HG03103 (cell line): ENCODE data around the gene METRNL.
"Not testable (repeated sequence)": the region's sequence is repeated elsewhere in the genome, so short reads cannot be mapped to it uniquely, and the experiment has no call there.

ENCODE experiments used
- ATAC-seq: cut with Tn5 transposase; IDR thresholded peaks from one replicate; pipeline ENCODE4 v1.9.1; 2021; ENCODE audit warnings: low read depth; ENCODE audit not compliant: unreplicated experiment

METRNL gene, protein sequence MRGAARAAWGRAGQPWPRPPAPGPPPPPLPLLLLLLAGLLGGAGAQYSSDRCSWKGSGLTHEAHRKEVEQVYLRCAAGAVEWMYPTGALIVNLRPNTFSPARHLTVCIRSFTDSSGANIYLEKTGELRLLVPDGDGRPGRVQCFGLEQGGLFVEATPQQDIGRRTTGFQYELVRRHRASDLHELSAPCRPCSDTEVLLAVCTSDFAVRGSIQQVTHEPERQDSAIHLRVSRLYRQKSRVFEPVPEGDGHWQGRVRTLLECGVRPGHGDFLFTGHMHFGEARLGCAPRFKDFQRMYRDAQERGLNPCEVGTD

DNA sequence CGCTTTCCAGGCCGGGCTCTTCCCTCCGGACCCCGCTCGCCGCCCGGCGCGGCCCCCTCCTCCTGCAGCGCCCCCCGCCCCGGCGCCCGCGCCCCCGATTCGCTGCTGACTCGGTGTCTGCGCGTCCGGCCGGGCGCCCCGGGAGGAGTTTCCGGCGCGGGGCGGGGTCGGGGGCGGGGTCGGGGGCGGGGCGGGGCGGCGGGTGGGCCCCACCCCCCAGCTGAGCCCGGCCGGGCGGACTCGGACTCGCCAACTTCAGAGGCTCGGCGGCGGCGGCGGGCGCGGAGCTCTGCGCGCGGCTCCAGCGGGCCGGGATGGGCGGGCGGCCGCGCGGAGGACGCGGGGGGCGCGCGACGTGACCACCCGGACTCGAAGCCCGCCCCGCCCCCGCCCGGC, at the start of gene METRNL:
Gene METRNL, plus strand, starts transcription at position 258 of the 396 bp plus-strand sequence. CDS start 207 bp downstream, outside the sequence.
- ATAC-seq: no peak

DNA sequence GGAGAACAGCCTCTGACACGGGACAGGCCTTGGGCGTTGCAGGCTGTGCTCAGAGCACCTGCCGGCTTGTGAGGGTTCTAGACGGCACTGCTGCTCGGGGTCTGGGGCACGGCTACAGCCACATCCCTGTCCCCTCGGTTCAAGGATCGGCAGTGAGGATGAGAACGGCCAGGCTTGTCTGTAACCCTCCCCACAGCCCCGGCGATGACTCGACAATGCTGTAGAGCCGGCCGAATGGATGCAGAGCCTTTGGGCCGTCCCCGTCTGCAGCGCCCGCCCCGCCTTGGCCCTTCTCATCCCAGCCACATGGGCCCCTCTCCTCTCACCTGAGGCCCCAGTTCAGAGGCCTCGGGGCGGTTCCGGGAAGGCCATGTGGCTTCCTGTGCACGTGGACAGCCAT, 49.0 kb upstream of the METRNL start:
- no peak for ATAC-seq

DNA sequence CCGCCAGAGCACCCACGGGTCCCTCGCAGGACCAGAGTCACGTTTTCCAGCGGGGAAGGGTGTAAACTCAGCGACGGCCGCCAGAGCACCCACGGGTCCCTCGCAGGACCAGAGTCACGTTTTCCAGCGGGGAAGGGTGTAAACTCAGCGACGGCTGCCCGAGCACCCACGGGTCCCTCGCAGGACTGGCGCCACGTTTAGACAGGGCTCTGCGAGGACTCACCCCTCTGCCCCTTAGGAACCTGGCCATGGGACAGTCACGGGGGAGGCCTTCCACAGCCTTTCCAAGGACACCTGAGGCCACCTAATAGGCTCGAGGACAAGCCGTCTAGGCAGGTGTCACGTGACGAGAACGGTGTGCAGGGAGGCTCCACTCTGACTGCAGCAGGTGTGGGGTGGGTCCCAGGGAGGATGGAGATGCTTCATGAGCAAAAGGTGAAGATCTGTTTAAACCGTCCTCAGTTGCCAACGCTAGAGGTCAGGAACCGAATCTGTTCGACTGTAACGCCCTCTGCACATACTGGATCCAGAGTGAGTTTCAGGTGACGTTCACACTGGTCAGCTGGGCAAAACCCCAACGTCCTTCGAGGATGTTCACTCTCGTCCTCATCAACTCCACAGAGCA, 48.0 kb upstream of the METRNL start:
- ATAC-seq: no peak

DNA sequence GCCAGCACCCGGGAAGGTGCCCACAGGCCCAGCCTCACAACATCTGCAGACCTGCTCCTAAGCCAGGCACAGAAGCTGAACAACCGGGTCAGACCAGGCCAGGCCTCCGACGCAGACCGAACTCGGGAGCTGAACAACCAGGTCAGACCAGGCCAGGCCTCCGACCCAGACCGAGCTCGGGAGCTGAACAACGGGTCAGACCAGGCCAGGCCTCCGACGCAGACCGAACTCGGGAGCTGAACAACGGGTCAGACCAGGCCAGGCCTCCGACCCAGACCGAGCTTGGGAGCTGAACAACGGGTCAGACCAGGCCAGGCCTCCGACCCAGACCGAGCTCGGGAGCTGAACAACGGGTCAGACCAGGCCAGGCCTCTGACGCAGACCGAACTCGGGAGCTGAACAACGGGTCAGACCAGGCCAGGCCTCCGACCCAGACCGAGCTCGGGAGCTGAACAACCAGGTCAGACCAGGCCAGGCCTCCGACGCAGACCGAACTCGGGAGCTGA, 47.4 kb upstream of the METRNL start:
- ATAC-seq: not testable (repeated sequence)

DNA sequence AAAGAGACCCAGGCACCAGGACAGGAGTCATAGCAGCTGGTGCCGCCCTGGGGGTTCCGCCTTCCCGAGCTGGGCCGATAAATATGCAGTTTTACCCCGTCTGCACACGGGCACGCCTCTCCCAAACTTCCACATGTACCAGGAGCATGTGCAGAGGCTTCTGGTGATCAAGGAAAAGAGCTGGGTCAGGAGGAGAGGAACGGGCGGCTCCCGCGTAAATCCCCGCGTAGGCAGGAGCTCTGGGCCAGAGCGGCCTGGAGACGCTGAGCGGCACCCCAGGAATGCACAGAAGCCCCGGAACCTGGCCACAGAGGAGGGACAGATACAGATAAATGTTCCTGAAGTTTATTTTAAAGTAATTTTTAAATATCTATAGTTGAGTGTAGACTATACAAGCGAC, 46.6 kb upstream of the METRNL start:
- no peak for ATAC-seq

DNA sequence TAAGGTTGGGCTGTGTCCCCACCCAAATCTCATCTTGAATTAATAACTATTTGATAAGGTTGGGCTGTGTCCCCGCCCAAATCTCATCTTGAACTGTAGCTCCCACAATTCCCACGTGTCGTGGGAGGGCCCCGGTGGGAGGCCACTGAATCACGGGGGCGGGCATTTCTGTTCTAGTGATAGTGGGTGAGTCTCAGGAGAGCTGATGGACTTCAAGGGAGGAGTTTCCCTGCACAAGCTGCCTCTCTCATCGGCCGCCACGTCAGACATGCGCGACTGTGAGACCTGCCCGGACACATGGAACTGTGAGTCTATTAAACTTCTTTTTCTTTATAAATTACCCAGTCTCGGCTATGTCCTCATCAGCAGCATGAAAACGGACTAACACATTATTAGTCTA, 44.9 kb upstream of the METRNL start:
- no peak for ATAC-seq

DNA sequence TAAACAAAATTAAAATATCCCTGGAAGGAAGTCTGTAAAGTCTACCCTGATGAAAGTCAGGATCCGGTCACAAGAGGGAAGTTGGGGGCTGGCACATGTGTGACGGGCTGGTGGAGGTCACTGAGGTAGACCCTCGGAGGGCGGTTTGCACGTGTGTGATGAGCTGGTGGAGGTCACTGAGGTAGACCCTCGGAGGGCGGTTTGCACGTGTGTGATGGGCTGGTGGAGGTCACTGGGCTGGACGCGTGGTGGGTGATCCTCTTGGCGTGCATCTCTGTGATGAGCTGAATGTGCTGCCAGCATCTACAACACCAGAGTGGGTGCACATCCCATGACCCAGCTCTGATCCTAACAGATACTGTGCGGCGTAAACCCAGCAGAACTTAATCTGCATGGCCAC, 43.7 kb upstream of the METRNL start:
- no peak for ATAC-seq

DNA sequence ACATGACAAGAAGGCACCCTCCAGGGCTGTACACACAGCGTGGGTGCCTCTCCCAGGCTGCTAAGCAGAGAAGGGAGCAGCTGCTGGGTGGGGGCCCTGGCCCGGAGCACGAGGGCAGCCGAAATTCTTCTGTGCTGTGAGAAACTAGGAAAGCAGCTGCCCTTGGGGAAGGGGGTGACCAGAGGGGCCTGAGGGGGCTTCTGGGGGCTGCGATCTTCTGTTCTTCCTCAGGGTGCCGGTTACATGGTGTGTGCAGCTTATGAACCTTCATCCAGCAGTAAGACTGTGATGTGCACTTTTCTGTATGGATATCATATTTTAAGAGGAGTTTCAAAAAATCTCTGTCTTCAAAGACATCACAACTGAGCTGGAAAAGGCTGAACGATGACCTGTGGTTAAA, 43.2 kb upstream of the METRNL start:
- no peak for ATAC-seq

DNA sequence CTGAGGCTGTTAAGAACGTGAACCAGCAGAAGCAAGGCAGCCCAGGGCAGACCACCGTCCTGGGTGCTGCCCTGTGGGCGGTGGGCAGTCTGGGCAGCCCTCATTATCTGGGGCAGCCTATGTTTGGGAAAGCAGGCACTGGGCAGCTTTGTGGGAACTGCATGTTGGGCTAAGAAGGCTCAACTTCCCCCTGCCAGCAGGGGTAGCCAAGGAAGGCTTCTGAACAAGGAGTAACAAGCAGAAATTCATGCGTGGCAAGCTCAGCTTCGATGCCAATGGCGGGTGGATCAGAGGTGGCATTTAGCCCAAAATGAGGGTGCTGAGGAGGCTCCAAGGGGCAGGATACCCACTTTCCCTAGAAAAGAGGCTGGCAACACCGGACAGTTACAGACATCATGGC, 42.7 kb upstream of the METRNL start:
- ATAC-seq: no peak

DNA sequence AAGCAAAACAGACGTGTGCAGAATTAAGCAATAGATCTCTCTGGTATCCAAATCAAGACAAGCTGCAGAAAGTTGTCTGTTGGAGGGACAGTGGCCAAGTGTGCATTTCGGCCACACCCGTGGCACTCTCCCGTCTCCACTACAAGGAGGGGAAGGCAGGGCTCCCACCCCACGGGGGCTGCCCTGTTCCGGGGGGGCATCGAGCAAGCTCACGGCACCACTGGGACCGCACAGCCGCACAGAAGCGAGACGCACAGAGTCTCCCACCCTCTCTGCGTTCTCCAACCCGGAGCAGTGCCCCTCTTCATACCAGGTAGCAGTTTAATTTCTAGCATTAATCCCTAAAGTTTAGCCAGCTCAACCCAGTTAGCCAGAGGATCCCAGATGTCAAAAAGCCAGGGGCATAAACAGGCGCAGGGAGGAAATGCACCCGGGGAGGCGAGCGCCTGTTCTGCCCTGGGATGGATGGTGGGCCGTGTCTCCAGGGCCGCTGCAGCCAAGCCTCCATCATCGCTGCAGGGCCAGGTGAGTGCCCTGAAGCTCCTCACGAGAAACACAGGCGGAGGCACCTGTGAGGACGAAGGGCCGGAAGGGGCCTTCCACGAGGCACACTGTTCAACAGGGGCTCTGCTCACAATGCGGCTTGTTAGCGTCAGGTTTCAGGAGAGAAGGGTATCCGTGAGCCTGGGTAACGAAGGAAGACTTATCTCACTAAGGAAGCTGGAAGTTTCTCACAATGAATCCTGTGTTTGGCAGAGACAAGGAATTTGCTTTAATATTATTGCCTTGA, 42.1 kb upstream of the METRNL start:
- no peak for ATAC-seq

DNA sequence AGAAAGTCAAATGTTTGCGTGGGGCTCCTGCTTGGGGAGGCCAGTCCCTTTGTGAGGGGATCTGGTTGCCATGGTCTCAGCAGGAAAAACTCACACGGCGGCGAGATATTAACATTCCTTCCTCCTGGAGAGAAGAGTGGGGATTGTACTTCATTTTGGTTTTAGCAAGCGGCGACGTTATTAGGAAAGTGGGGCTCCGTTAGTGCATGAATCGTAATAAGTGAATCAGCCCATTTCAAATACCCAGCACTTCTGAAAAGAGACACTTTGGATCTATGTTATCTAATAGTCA, 41.6 kb upstream of the METRNL start:
- ATAC-seq: no peak

DNA sequence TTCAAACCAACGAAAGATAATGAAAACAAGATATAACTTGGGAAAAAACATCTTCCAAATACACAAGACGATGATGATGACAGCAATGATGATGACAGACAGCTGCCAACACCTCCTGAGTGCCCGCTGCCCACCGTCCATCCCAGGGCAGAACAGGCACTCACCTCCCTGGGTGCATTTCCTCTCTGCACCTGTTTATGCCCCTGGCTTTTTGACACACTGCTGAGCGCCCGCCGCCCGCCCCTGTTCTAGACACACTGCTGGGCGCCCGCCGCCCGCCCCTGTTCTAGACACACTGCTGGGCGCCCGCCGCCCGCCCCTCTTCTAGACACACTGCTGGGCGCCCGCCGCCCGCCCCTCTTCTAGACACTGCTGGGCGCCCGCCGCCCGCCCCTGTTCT, 40.4 kb upstream of the METRNL start:
- ATAC-seq: not testable (repeated sequence)

DNA sequence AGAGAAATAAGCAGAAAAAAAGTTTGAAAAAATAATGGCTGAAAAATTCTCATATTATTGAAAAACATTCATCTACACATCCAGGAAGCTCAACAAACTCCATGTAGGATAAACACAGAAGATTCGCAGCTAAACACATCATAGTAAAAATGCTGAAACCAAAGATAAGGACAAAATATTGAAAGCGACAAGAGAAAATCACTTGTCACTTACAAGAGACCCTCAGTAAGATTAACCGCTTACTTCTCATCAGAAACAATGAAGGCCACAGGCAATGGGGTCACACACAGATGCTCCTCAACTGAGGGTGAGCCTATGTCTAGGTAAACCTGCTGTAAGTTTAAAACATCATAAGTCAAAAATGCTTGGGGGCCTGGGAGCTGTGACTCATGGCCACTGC, 38.1 kb upstream of the METRNL start:
- ATAC-seq: no peak

DNA sequence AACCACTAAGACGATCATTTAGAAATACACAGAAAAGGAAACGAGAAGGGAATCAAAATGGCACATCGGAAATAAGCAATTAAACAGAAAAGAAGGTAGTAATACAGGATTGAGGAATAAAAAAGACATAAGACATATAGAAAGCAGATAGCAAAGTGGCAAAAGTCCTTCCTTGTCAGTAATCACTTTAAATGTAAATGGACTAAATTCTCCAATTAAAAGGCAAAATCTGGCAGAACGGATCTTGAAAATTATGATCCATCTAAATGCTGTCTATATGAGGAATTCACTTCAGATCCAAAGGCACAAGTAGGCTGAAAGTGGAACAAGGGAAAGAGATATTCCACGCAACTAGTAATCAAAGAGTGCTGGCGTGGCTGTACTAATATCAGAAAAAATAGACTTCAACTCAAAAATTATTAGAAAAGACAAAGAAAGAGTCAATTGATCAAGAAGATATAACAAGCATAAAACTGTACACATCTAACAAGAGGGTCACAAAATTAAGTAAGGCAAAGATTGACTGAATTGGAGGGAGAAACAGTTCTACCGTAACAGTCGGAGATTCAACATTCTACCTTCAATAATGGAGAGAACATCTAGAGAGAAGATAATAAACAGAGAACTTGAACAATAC, 36.8 kb upstream of the METRNL start:
- ATAC-seq: no peak

DNA sequence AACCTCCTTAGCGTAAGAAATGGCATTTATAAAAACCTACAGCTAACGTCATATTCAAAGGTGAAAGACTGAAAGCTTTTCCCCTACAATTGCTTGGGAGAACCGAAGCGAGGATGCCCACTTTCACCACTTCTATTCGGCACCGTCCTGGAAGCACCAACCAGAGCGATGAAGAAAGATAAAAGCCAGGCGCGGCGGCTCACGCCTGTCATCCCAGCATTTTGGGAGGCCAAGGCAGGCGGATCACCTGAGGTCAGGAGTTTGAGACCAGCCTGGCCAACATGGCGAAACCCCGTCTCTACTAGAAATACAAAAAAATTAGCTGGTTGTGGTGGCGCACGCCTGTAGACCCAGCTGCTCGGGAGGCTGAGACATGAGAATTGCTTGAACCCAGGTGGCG, 34.9 kb upstream of the METRNL start:
- not testable (repeated sequence) for ATAC-seq

DNA sequence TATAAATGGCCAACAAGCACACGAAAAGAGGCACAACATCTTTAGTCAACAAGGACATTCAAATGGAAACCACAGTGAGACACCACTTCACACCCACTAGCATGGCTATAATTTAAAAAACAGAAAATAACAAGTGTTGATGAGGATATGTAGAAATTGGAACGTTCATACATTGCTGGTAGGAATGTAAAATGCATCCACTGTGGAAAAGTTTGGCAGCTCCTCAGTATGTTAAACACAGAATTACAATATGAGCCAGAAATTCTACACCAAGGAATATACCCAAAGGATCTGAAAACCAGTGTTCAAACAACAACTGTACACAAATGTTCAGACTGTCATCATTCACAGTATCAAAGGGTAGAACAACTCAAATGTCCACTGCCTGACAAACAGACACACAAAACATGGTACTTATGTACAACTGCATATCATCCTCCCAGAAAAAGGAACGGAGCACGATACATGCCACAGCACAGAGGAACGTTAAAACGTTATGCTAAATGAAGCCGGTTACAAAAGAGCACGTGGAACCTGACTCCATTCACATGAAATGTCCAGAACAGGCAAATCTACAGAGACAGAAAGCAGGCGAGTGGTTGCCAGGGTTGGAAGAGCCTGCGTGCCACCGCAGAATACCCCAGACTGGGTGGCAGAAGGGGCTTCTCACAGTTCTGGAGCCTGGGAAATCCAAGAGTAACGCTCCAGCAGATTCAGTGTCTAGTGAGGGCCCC, 32.8 kb upstream of the METRNL start:
- no peak for ATAC-seq

DNA sequence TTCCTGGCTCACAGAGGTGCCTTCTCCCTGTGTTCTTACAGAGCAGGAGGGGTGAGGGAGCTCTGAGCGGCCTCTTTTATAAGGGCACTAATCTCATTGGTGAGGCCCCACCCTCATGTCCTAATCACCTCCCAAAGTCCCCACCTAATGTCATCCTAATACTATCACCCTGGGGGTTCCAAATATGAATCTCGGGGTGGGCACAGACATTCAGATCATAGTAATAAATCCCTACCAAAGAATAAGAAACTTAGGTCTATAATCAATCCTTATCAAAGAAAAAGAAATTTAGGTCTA, 32.3 kb upstream of the METRNL start:
- no peak for ATAC-seq

DNA sequence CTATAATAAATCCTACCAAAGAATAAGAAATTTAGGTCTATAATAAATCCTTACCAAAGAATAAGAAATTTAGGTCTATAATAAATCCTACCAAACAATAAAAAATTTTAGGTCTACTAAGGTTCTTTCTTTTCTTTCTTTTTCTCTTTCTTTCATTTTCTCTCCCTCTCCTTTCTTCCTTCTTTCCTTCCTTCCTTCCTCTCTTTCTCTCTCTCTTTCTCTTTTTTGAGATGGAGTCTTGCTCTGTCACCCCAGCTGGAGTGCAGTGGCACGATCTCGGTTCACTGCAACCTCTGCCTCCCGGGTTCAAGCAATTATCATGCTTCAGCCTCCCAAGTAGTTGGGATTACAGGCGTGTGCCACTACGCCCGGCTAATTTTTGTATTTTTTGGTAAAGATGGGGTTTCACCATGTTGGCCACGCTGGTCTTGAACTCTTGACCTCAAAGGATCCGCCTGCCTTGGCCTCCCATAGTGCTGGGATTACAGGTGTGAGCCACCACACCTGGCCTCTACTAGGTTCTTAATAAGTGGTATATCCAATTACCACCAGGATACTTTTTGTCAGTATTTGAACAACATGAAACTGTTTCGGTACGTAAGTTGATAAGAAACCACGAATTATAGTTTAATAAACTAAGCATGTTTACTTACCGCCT, 31.5 kb upstream of the METRNL start:
- not testable (repeated sequence) for ATAC-seq

DNA sequence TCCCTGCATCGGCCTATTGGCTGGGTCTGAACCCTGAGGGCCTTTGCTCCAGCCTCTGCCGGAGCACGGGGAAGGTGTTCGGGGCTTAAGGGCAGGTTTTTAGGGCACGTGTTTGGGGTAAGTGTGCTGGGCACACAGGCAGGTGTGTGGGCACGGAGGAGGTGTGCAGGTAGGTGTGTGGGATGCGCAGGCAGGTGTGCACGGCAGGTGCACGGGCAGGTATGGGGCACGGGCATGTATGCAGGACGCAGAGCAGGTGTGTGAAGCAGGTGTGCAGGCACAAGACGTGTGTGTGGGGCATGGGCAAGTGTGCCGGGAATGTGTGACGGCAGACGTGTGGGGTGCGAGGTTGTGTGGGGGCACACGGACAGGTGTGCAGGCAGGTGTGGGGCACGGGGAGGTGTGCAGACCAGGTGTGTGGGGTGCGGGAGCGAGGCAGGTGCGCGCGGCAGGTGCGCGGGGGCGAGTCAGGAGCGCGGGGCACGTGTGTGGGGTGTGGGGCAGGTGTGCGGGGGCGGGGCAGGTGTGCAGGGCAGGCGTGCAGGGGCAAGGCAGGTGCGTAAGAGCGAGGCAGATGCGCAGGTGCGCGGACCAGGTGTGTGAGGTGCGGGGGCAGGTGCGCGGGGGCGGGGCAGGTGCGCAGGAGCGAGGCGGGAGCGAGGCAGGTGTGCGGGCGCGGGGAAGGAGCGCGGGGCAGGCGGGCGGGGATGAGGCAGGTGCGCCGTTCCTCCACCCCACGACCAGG, 28.6 kb upstream of the METRNL start:
- ATAC-seq: no peak
